ENCODE data around the gene PCDHGA1.
"Not testable (repeated sequence)": the region's sequence is repeated elsewhere in the genome, so short reads cannot be mapped to it uniquely, and the experiment has no call there.

- TF ChIP-seq, protein P1, sequence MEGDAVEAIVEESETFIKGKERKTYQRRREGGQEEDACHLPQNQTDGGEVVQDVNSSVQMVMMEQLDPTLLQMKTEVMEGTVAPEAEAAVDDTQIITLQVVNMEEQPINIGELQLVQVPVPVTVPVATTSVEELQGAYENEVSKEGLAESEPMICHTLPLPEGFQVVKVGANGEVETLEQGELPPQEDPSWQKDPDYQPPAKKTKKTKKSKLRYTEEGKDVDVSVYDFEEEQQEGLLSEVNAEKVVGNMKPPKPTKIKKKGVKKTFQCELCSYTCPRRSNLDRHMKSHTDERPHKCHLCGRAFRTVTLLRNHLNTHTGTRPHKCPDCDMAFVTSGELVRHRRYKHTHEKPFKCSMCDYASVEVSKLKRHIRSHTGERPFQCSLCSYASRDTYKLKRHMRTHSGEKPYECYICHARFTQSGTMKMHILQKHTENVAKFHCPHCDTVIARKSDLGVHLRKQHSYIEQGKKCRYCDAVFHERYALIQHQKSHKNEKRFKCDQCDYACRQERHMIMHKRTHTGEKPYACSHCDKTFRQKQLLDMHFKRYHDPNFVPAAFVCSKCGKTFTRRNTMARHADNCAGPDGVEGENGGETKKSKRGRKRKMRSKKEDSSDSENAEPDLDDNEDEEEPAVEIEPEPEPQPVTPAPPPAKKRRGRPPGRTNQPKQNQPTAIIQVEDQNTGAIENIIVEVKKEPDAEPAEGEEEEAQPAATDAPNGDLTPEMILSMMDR (IDR thresholded peaks at IDR 0.05; ENCODE audit: low read depth, low read length, poor library complexity, severe bottlenecking), result not testable (repeated sequence)
- not testable (repeated sequence) for TF ChIP-seq EZH2phosphoT487 (IDR thresholded peaks at IDR 0.05; ENCODE audit: borderline replicate concordance, low read length)
These were observed 102.0 kb downstream of the PCDHGA1 start for GRCh38 chr5:141432308-141432707.

Measured in DOHH2 (cell line).